Measurements from ENCODE around the gene PIP4P1. TPM values are rescaled to one million over a fixed set of nuclear protein-coding genes. Genes with fewer than 3 reads are reported as not detected.

The PIP4P1 gene
- total and polyA plus RNA-seq, 8 donors, result 2.0 to 30.5 (median 22.4) TPM

- no peak overlapping the region for H3K27ac ChIP-seq
- DNase-seq, result no peak
- WGBS, 5 donors, result 38 to 69% (median 64%) methylated on average over 2 of the region's 2 CpGs
These were observed 38.3 kb downstream of the PIP4P1 start for GRCh38 chr14:20422886-20423285.

GRCh38 chr14:20421267-20421666 is 40.0 kb downstream of the PIP4P1 start:
- DNase-seq, result no peak
- intact Hi-C loops (cut with DNase I; ENCODE audit: low total_unique reads), result no loop called here
- 47 to 62% (median 52%) methylated on average over 2 of the region's 2 CpGs for WGBS, 5 donors
- Histone ChIP-seq H3K27ac (no peak overlapping the region), H3K27me3 (no peaks in the 10 kb centered on the region), H3K4me3 (no peak overlapping the region), H3K36me3 (no peaks in the 10 kb centered on the region), H3K9me3 (no peaks in the 10 kb centered on the region), H3K4me1 (peaks cover 7 to 26% (median 14%) of the 10 kb centered on the region in 4 donors)
- TF ChIP-seq POLR2AphosphoS5 (IDR thresholded peaks at IDR 0.05) (no peak), POLR2A (IDR thresholded peaks at IDR 0.05) (no peak), EP300 (IDR thresholded peaks at IDR 0.05) (no peak), CTCF (IDR thresholded peaks at IDR 0.05) (no peak)

More at GRCh38 chr14:20422886-20423285, 38.3 kb downstream of the PIP4P1 start:
- Histone ChIP-seq H3K4me3 (no peak overlapping the region), H3K4me1 (peaks cover 7 to 24% (median 11%) of the 10 kb centered on the region in 4 donors), H3K9me3 (no peaks in the 10 kb centered on the region), H3K27me3 (no peaks in the 10 kb centered on the region), H3K36me3 (no peaks in the 10 kb centered on the region)
- no peak for TF ChIP-seq EP300 (IDR thresholded peaks at IDR 0.05)
- TF ChIP-seq POLR2A (IDR thresholded peaks at IDR 0.05), result no peak
- TF ChIP-seq CTCF (IDR thresholded peaks at IDR 0.05), result no peak
- TF ChIP-seq POLR2AphosphoS5 (IDR thresholded peaks at IDR 0.05), result no peak
- intact Hi-C loops (cut with DNase I; ENCODE audit: low total_unique reads), result no loop called here

GRCh38 chr14:20419419-20419818 is 41.8 kb downstream of the PIP4P1 start:
- H3K9me3 ChIP-seq, result no peaks in the 10 kb centered on the region
- peak overlapping the region; percentile 54 to 79 (median 73) for H3K27ac ChIP-seq
- H3K27me3 ChIP-seq, result no peaks in the 10 kb centered on the region
- no peaks in the 10 kb centered on the region for H3K36me3 ChIP-seq
- intact Hi-C loops (cut with DNase I; ENCODE audit: low total_unique reads), result loop anchor here (10.0 kb wide), 1 partner anchor 55 kb away; no protein-coding TSS in a partner anchor
- WGBS, 5 donors, result 61 to 93% (median 71%) methylated on average over 1 of the region's 1 CpG
- H3K4me3 ChIP-seq, result no peak overlapping the region
- H3K4me1 ChIP-seq, result peaks cover 17 to 39% (median 19%) of the 10 kb centered on the region in 4 donors
- no peak for TF ChIP-seq POLR2AphosphoS5 (IDR thresholded peaks at IDR 0.05)
- no peak for TF ChIP-seq EP300 (IDR thresholded peaks at IDR 0.05)
- no peak for TF ChIP-seq CTCF (IDR thresholded peaks at IDR 0.05)
- no peak for TF ChIP-seq POLR2A (IDR thresholded peaks at IDR 0.05)
- DNase-seq, result peak in 1 of 2 donors; percentile 25

GRCh38 chr14:20418501-20418909 is 42.7 kb downstream of the PIP4P1 start:
- WGBS, 5 donors, result 28 to 60% (median 46%) methylated on average over 2 of the region's 2 CpGs
- H3K9me3 ChIP-seq, result no peaks in the 10 kb centered on the region
- H3K4me1 ChIP-seq, result peaks cover 25 to 47% (median 27%) of the 10 kb centered on the region in 4 donors
- TF ChIP-seq CTCF (IDR thresholded peaks at IDR 0.05) (no peak), POLR2AphosphoS5 (IDR thresholded peaks at IDR 0.05) (peak in 1 of 3 donors; percentile 53)
- peak overlapping the region; percentile 54 to 79 (median 73) for H3K27ac ChIP-seq
- intact Hi-C loops (cut with DNase I; ENCODE audit: low total_unique reads), result loop anchor here (10.0 kb wide), 1 partner anchor 56 kb away; no protein-coding TSS in a partner anchor
- H3K36me3 ChIP-seq, result no peaks in the 10 kb centered on the region
- no peak overlapping the region for H3K4me3 ChIP-seq
- peak; percentile 35 to 90 for DNase-seq
- H3K27me3 ChIP-seq, result no peaks in the 10 kb centered on the region

Data from stomach (tissue), 9 donors.